Activated CD4-positive, alpha-beta memory T cell treated with anti-CD3 and anti-CD28 coated beads, Interleukin-2, amount 10 ng/mL, durations not matched to agents 7 days and 5 days (primary cell): Measurements from ENCODE around the gene AMZ1. TPM values are rescaled to one million over a fixed set of nuclear protein-coding genes. Genes with fewer than 3 reads are reported as not detected.
"Not testable (repeated sequence)": the region's sequence is repeated elsewhere in the genome, so short reads cannot be mapped to it uniquely, and the experiment has no call there.

ENCODE experiments used
- CTCF ChIA-PET: fragments of 350-600 bp; sonication (Branson Sonifier 250); formaldehyde crosslinking; loops from one replicate; lab custom pipeline; 2021; ENCODE audit warnings: antibody characterized with exemption, inconsistent platforms; lab: Charles Lee
- POLR2A ChIA-PET: fragments of 350-600 bp; sonication (Branson Sonifier 250); formaldehyde crosslinking; loops from one replicate; lab custom pipeline; 2021; ENCODE audit warnings: antibody characterized with exemption; lab: Charles Lee
- DNase-seq: peaks from one replicate; pipeline ENCODE4 v3.0.0-alpha.2; 2020
- H3K27ac Mint-ChIP-seq: one replicate; pipeline ENCODE4 v1.8.0; 2021; ENCODE audit warnings: mild to moderate bottlenecking, mixed read lengths
- H3K27me3 Mint-ChIP-seq: one replicate; pipeline ENCODE4 v1.8.0; 2021; ENCODE audit warnings: mixed read lengths
- H3K36me3 Mint-ChIP-seq: one replicate; pipeline ENCODE4 v1.8.0; 2021; ENCODE audit warnings: low read depth, mixed read lengths
- H3K4me1 Mint-ChIP-seq: one replicate; pipeline ENCODE4 v1.8.0; 2021; ENCODE audit warnings: mixed read lengths
- H3K4me3 Mint-ChIP-seq: one replicate; pipeline ENCODE4 v1.8.0; 2021; ENCODE audit warnings: mild to moderate bottlenecking, mixed read lengths
- H3K9me3 Mint-ChIP-seq: one replicate; pipeline ENCODE4 v1.8.0; 2021; ENCODE audit warnings: mixed read lengths
- total RNA-seq, 2 experiments: library from RNA; stranded (reverse); gene quantifications; one replicate each; pipeline ENCODE4 v1.2.3, GENCODE V29; 2021

AMZ1 gene
- total RNA-seq, 2 experiments from 2014 or later: 0.78 to 0.88 TPM

DNA sequence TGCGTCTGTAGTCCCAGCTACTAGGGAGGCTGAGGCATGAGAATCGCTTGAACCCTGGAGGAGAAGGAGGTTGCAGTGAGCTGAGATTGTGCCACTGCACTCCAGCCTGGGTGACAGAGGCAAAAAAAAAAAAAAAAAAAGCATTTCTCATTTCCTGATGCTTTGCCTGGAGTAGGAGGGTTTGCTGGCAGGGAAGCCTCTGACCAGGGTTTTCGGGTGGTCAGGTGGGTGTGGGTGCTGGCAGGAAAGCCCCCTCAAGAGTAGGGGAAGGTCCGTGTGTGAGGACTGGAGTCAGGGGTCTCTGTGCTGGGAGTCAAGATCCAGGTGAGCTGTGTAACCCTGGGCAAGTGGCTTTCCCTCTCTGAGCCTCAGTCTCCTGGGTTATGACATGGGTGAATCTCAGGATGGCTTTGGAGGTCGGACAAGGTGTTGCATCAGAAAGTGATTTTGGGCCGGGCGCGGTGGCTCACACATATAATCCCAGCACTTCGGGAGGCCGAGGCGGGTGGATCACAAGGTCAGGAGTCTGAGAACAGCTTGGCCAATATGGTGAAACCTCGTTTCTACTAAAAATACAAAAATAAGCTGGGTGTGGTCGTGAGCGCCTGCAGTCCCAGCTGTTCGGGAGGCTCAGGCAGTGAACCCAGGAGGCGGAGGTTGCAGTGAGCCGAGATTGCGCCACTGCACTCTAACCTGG, 3.2 kb downstream of the AMZ1 start:
- H3K36me3 Mint-ChIP-seq: no peaks in the 10 kb centered on the region
- ChIA-PET CTCF (interaction anchor here (1.3 to 2.4 kb wide), 2 partner anchors 18 to 19 kb away, joined by 8 to 15 read pairs; no protein-coding TSS in a partner anchor), POLR2A (no interaction called here)
- no peak overlapping the region for H3K4me3 Mint-ChIP-seq
- H3K9me3 Mint-ChIP-seq: no peaks in the 10 kb centered on the region
- peaks cover 42% of the 10 kb centered on the region for H3K27me3 Mint-ChIP-seq
- H3K4me1 Mint-ChIP-seq: peaks cover 16% of the 10 kb centered on the region
- DNase-seq: no peak
- no peak overlapping the region for H3K27ac Mint-ChIP-seq

GRCh38 chr7:2691932-2692439, 4.0 kb downstream of the AMZ1 start:
- H3K36me3 Mint-ChIP-seq, H3K9me3 Mint-ChIP-seq, H3K27ac Mint-ChIP-seq, POLR2A ChIA-PET, DNase-seq, H3K4me3 Mint-ChIP-seq: not testable (repeated sequence)
- CTCF ChIA-PET: interaction anchor here (1.3 kb wide), 1 partner anchor 18 kb away, joined by 8 read pairs; no protein-coding TSS in a partner anchor
- peaks cover 16% of the 10 kb centered on the region for H3K4me1 Mint-ChIP-seq
- peaks cover 36% of the 10 kb centered on the region for H3K27me3 Mint-ChIP-seq

- H3K9me3 Mint-ChIP-seq: no peaks in the 10 kb centered on the region
- CTCF ChIA-PET: interaction anchor here (1.3 kb wide), 1 partner anchor 17 kb away, joined by 8 read pairs; no protein-coding TSS in a partner anchor
- no peaks in the 10 kb centered on the region for H3K36me3 Mint-ChIP-seq
- H3K27me3 Mint-ChIP-seq: peaks cover 31% of the 10 kb centered on the region
- H3K4me1 Mint-ChIP-seq: peaks cover 19% of the 10 kb centered on the region
- no peak for DNase-seq
- no peak overlapping the region for H3K4me3 Mint-ChIP-seq
- POLR2A ChIA-PET: no interaction called here
- no peak overlapping the region for H3K27ac Mint-ChIP-seq
Measured at GRCh38 chr7:2692543-2692942, 4.5 kb downstream of the AMZ1 start.

DNA sequence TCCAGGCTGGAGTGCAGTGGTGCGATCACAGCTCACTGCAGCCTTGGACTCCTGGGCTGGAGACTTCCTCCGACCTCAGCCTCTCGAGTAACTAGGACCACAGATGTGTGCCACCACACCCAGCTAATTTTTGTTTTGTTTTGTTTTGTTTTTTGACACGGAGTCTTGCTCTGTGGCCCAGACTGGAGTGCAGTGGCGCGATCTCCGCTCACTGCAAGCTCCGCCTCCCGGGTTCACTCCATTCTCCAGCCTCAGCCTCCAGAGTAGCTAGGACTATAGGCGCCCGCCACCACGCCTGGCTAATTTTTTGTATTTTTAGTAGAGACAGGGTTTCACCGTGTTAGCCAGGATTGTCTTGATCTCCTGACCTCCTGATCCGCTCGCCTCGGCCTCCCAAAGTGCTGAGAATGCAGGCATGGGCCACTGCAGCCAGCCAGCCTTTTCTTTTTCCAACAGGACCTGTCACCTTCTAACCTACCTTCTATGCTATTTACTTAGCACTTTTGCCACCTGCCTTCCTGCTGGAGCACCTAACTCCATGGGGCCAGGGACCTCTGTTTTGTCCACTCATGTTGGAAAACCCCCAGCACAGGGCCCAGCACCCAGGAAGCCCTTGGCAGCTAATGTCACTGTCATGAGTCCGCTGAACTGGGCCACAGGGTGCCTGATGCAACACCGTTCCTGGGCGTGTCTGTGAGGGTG, 5.6 kb downstream of the AMZ1 start:
- CTCF ChIA-PET: interaction anchor here (2.7 kb wide), 1 partner anchor 17 kb away, joined by 7 read pairs; no protein-coding TSS in a partner anchor
- H3K4me1 Mint-ChIP-seq: peaks cover 25% of the 10 kb centered on the region
- H3K9me3 Mint-ChIP-seq, DNase-seq, H3K36me3 Mint-ChIP-seq, H3K27ac Mint-ChIP-seq, POLR2A ChIA-PET, H3K4me3 Mint-ChIP-seq: not testable (repeated sequence)
- peaks cover 27% of the 10 kb centered on the region for H3K27me3 Mint-ChIP-seq

DNA sequence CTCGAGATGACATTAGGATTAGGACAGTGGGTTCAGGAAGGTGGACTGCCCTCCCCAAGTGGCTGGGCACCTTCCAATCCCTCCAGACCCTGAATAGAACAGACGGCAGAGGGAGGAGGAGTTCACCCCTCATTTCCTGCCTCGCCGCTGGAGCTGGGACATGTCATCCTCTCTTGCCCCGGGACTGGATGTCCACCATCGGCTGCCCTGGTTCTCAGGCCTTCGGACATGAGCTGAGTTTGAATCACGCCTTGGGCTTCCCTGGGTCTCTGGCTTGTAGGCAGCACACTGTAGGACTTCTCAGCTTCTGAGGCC, 6.1 kb downstream of the AMZ1 start:
- ChIA-PET POLR2A (interaction anchor here (1.4 kb wide), 1 partner anchor 16 kb away, joined by 4 read pairs; no protein-coding TSS in a partner anchor), CTCF (interaction anchor here (2.7 kb wide), 1 partner anchor 16 kb away, joined by 7 read pairs; no protein-coding TSS in a partner anchor)
- H3K4me3 Mint-ChIP-seq, H3K27ac Mint-ChIP-seq, DNase-seq, H3K9me3 Mint-ChIP-seq, H3K36me3 Mint-ChIP-seq: not testable (repeated sequence)
- H3K27me3 Mint-ChIP-seq: peaks cover 22% of the 10 kb centered on the region
- H3K4me1 Mint-ChIP-seq: peaks cover 25% of the 10 kb centered on the region

GRCh38 chr7:2698581-2699288, 10.7 kb downstream of the AMZ1 start:
- CTCF ChIA-PET: interaction anchor here (0.6 to 5.4 kb wide), 14 partner anchors 9 to 248 kb away, joined by 3 to 98 read pairs (median 4); no protein-coding TSS in a partner anchor
- Mint-ChIP-seq H3K4me3 (peak overlapping the region; percentile 50), H3K9me3 (no peaks in the 10 kb centered on the region), H3K27me3 (peaks cover 9% of the 10 kb centered on the region), H3K27ac (peak overlapping the region; percentile 75), H3K4me1 (peaks cover 30% of the 10 kb centered on the region), H3K36me3 (no peaks in the 10 kb centered on the region)
- POLR2A ChIA-PET: interaction anchor here (0.6 to 3.6 kb wide), 13 partner anchors 9 to 295 kb away, joined by 3 to 62 read pairs (median 4); partner anchors contain the start of gene CHST12
- DNase-seq: peak; percentile 84

DNA sequence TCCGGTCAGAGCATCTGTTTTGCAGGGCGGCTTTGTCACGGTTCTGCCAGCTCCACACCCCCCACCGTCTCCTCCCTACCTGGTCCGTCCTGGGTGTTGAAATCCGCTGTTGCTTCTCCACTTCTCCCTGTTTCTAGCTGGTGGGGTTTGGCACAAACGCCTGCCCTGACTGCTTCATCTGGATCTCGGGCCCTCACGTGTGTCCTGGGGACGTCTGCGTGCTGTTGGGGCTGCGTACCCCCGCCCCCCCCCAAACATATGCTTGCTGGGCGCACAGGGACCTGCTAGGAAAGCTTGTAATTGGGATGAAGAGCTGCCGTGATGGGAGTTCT, 11.3 kb downstream of the AMZ1 start:
- ChIA-PET CTCF (interaction anchor here (0.6 to 5.4 kb wide), 14 partner anchors 10 to 248 kb away, joined by 3 to 98 read pairs (median 4); no protein-coding TSS in a partner anchor), POLR2A (interaction anchor here (0.6 to 3.6 kb wide), 13 partner anchors 9 to 296 kb away, joined by 3 to 62 read pairs (median 4); partner anchors contain the start of gene CHST12)
- H3K27me3 Mint-ChIP-seq: peaks cover 9% of the 10 kb centered on the region
- peaks cover 30% of the 10 kb centered on the region for H3K4me1 Mint-ChIP-seq
- no peak for DNase-seq
- no peaks in the 10 kb centered on the region for H3K9me3 Mint-ChIP-seq
- H3K27ac Mint-ChIP-seq: peak overlapping the region; percentile 75
- H3K36me3 Mint-ChIP-seq: no peaks in the 10 kb centered on the region
- H3K4me3 Mint-ChIP-seq: peak overlapping the region; percentile 50

- no peak for DNase-seq
- POLR2A ChIA-PET: interaction anchor here (1.9 to 3.6 kb wide), 3 partner anchors 9 to 29 kb away, joined by 5 to 62 read pairs (median 8); no protein-coding TSS in a partner anchor
- no peak overlapping the region for H3K27ac Mint-ChIP-seq
- peaks cover 30% of the 10 kb centered on the region for H3K4me1 Mint-ChIP-seq
- peaks cover 9% of the 10 kb centered on the region for H3K27me3 Mint-ChIP-seq
- CTCF ChIA-PET: interaction anchor here (1.2 to 5.4 kb wide), 4 partner anchors 9 to 29 kb away, joined by 3 to 98 read pairs (median 16); no protein-coding TSS in a partner anchor
- no peak overlapping the region for H3K4me3 Mint-ChIP-seq
- no peaks in the 10 kb centered on the region for H3K9me3 Mint-ChIP-seq
- no peaks in the 10 kb centered on the region for H3K36me3 Mint-ChIP-seq
Measured at GRCh38 chr7:2700141-2700850, 12.3 kb downstream of the AMZ1 start.

GRCh38 chr7:2701424-2701823, 13.4 kb downstream of the AMZ1 start:
- no peak for DNase-seq
- H3K36me3 Mint-ChIP-seq: no peaks in the 10 kb centered on the region
- POLR2A ChIA-PET: interaction anchor here (3.6 kb wide), 1 partner anchor 8 kb away, joined by 62 read pairs; no protein-coding TSS in a partner anchor
- H3K4me1 Mint-ChIP-seq: peaks cover 30% of the 10 kb centered on the region
- H3K27ac Mint-ChIP-seq: no peak overlapping the region
- CTCF ChIA-PET: interaction anchor here (1.2 to 5.4 kb wide), 3 partner anchors 8 to 30 kb away, joined by 3 to 98 read pairs (median 22); no protein-coding TSS in a partner anchor
- peaks cover 9% of the 10 kb centered on the region for H3K27me3 Mint-ChIP-seq
- H3K9me3 Mint-ChIP-seq: no peaks in the 10 kb centered on the region
- no peak overlapping the region for H3K4me3 Mint-ChIP-seq

DNA sequence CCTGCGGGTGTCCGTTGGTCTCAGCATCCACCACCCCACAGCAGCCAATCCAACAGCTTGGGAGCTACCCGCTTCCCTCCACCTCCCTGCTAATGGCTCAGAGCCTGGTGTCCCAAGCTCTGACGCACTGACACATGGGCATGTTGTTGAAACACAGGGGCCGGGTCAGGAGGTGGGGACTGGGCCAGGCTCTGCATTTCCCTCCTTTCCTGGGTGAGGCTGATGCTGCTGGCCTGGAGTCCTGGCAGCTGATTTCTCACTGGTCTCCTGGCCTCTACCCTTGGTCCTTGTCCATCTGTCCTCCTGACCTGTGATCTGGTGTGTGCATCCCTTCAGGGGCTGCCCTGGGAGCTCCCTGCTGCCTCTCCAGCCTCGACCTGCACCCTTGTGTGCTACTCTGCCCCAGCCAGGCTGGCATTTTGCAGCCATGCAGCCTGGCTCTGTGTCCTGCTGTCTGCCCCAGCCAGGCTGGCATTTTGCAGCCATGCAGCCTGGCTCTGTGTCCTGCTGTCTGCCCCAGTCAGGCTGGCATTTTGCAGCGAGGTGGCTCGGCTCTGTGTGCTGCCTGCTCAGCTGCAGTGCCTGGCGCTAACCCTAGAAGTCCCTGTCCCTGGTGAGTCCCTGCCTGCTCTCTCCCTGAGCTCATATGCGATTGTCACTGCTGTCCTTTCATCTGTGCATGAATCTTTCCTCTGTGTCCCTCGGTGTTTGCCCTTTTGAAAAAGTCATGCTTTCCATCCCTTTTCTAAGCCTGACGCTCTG, 14.0 kb downstream of the AMZ1 start:
- CTCF ChIA-PET: interaction anchor here (0.9 to 5.4 kb wide), 4 partner anchors 7 to 142 kb away, joined by 3 to 98 read pairs (median 13); no protein-coding TSS in a partner anchor
- Mint-ChIP-seq H3K27ac (no peak overlapping the region), H3K36me3 (no peaks in the 10 kb centered on the region), H3K9me3 (no peaks in the 10 kb centered on the region), H3K4me1 (peaks cover 30% of the 10 kb centered on the region), H3K4me3 (no peak overlapping the region), H3K27me3 (peaks cover 9% of the 10 kb centered on the region)
- POLR2A ChIA-PET: interaction anchor here (0.7 kb wide), 1 partner anchor 9 kb away, joined by 3 read pairs; no protein-coding TSS in a partner anchor
- no peak for DNase-seq

- H3K4me3 Mint-ChIP-seq: no peak overlapping the region
- ChIA-PET POLR2A (interaction anchor here (0.7 kb wide), 1 partner anchor 8 kb away, joined by 3 read pairs; no protein-coding TSS in a partner anchor), CTCF (interaction anchor here (0.9 to 1.2 kb wide), 2 partner anchors 32 to 143 kb away, joined by 3 to 4 read pairs; no protein-coding TSS in a partner anchor)
- peaks cover 9% of the 10 kb centered on the region for H3K27me3 Mint-ChIP-seq
- H3K4me1 Mint-ChIP-seq: peaks cover 27% of the 10 kb centered on the region
- no peak overlapping the region for H3K27ac Mint-ChIP-seq
- DNase-seq: no peak
- H3K36me3 Mint-ChIP-seq: no peaks in the 10 kb centered on the region
- no peaks in the 10 kb centered on the region for H3K9me3 Mint-ChIP-seq
Measured at GRCh38 chr7:2702594-2702957, 14.6 kb downstream of the AMZ1 start.
